Measurements from ENCODE around the gene CEACAM4. TPM values are rescaled to one million over a fixed set of nuclear protein-coding genes. Genes with fewer than 3 reads are reported as not detected.
"Not testable (repeated sequence)": the region's sequence is repeated elsewhere in the genome, so short reads cannot be mapped to it uniquely, and the experiment has no call there.

The CEACAM4 gene
- total RNA-seq: not detected in 2 replicates

DNA sequence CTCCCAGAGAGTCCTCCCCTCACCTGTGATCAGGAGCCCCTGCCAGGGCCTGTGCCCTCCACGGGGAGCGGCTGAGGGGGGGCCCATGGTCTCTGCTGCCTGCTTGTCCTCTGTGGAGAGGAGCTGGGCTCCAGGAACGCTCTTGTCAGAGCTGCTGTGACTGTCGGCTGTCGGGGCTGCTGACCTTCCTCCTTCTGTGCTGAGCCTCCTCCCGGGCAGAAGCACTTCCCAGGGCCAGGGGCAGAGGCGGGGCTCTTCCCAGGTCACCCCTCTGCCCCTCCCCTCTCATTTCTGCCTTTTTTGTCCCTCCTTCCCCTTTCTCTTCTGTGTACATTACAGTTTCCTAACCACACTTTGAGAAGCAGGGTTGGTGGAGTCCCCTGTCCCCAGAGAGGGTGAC, at the start of gene CEACAM4:
Gene CEACAM4 (minus strand): TSS at position 198 of the 400 bp plus-strand sequence. CDS start 111 bp downstream, at position 87.
- DNase-seq (ENCODE audit: low read depth): no peak

DNA sequence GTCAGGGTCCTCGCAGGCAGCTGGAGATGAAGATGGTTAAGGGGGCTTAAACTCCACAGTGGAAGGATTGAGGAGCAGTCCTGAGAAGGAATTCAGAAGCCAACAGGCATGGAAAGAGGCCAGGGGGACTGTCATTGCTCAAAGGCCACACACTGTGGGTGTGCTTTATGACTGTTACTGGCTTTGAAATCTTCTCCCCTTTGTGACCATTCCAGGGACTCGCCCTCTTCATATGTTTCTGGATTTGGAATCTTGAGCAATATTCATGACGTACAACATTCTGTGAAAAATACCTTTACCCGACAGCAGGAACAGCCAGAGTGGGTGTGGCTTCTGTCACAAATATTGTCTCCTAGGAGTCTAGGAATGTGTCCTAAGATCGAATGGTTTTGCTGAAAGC, 44.6 kb upstream of the CEACAM4 start:
- DNase-seq (ENCODE audit: low read depth): no peak

DNA sequence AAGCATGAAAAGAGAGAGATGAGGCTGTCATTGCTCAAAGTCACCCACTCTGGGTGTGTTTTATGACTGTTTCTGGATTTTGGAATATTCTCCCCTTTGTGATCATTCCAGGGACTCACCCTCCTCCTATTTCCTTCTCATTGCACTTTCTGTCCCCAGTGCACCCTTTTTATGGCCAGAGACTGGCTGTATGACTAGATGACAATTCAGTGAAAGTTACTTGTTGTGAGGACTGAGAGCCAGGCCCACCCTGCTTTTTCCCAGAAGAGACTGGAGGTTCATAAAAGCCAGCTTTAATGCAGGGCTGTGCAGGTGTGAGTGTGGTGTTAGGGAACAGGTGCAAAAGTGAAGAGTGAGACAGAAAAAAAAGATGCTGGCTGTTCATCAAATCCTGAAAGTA, 43.9 kb upstream of the CEACAM4 start:
- DNase-seq (ENCODE audit: low read depth): no peak

- no peak for DNase-seq (ENCODE audit: low read depth)
Measured at GRCh38 chr19:41668315-41668714, 41.4 kb upstream of the CEACAM4 start.

GRCh38 chr19:41666075-41666474, 39.2 kb upstream of the CEACAM4 start:
- no peak for DNase-seq (ENCODE audit: low read depth)

DNA sequence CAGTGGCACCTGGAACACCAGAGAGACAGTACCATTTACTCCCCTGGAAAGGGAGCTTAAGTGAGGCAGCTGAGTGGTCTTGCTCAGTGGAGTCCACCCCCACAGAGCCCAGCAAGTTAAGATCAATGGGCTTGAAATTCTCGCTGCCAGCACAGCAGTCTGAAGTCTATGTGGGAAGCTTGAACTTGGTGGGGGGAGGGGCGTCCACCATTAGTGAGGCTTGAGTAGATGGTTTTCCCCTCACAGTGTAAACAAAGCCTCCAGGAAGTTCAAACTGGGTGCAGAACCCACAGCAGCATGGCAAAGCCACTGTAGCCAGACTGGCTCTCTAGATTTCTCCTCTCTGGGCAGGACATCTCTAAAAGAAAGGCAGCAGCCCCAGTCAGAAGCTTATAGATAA, 30.3 kb upstream of the CEACAM4 start:
- DNase-seq (ENCODE audit: low read depth): no peak

DNA sequence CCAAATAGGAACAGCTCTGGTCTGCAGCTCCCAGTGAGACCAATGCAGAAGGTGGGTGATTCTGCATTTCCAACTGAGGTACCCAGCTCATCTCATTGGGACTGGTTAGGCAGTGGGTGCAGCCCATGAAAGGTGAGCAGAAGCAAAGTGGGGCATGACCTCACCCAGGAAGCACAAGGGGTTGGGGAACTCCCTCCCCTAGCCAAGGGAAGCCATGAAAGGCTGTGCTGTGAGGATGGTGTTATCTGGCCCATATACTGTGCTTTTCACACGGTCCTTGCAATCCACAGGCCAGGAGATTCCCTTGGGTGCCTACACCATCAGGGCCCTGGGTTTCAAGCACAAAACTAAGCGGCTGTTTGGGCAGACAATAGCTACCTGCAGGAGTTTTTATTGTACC, 29.9 kb upstream of the CEACAM4 start:
- not testable (repeated sequence) for DNase-seq (ENCODE audit: low read depth)

- no peak for DNase-seq (ENCODE audit: low read depth)
Measured at GRCh38 chr19:41652250-41652649, 25.4 kb upstream of the CEACAM4 start.

- DNase-seq (ENCODE audit: low read depth): no peak
Measured at GRCh38 chr19:41649827-41650226, 23.0 kb upstream of the CEACAM4 start.

DNA sequence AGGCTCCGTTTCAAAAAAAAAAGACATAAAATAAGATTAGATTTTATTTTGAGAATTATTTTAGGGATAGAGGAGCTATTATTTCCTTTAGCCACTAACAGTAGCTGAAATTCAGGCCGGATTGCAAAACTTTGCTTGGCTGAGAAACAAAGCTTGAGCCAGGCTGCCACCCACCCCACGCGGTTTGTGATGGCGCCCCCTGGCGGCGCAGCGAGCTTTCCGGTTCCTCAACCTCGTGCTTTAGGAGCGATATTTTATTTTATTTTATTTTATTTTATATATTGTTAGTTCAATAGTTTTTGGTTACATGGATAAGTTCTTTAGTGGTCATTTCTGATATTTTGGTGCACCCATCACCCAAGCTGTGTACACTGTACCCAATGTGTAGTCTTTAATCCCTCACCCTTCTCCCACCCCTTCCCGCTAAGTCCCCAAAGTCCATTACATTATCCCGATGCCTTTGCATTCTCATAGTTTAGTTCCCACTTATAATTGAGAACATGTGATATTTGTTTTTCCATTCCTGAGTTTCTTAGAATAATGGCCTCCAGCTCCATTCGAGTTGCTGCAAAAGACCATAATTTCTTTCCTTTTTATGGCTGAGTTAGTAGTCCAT, 19.8 kb upstream of the CEACAM4 start:
- no peak for DNase-seq (ENCODE audit: low read depth)

DNA sequence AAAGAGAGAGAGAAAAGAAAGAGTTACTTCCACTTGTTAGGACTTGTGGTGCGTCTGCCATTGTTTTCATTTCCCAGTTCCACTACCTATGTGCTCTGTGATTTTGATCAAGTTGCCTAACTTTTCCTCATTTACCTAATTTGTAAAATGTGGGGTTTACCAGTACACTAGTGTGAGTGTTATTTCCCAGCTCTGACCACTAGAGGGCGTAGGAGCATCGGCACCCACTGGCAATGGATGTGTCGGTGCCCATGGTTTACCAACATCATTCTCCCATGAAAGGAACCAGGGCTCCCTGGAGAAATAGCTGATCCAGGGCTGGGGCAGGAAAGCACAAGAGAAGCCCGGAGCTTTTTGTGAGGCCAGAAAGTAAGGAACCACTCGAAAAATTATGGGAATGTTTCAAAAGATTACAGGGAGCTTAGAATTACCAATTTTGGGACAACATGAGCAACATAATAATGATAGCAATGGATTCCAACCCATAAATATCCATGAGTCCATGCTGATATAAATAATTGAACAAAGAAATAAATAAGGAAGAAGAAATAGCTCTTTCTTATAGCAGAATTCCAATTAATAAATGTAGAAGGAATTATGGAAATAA, 15.1 kb upstream of the CEACAM4 start:
- peak; percentile 24 for DNase-seq (ENCODE audit: low read depth)

GRCh38 chr19:41638641-41639081, 11.8 kb upstream of the CEACAM4 start:
- DNase-seq (ENCODE audit: low read depth): no peak

DNA sequence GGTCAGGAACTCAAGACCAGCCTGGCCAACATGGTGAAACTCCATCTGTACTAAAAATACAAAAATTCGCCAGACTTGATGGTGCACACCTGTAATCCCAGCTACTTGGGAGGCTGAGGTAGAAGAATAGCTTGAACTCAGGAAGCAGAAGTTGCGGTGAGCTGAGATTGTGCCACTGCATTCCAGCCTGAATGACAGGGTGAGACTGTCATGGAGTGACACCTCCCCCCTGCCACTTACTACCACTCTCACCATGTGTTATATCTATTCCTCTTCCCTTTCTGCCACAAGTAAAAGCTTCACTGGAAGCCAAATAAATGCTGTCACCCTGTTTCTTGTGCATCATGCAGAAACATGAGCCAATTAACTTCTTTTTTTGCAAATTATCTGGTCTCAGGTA, 10.6 kb upstream of the CEACAM4 start:
- DNase-seq (ENCODE audit: low read depth): no peak

DNA sequence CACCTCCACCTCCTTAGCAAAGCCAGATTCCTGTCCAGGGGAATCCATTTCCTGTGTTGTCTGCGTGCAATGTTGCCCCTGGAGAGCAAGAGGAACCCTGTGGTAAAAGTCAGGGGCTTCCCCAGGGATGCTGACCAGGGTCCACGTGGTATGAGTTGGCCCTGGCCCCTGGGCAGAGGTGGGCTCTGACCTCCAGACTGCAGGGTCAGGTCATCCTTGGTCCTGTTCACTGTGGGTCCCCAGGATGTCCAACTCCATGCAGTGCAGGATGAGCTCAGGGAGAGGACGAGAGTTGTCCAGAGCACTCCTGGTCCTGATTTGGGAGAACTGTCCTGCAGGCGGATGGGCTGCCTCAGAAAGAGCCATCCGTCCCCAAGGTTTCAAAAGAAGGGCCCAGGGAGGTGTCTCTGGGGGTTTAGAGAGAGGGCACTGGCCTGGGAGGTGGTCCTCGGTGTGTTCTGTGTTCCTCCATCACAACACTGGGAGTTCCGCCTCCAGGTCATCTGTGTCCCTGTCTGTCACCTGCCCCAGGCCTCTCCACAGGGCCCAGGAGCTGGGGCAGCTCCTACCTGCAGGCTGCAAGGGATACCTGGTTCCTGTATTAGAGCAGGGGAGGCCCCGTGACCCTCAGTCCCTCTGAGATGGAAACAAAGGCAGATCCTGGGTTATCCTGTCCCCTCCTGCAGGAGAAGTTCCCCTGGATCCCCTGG, 1.2 kb upstream of the CEACAM4 start:
- DNase-seq (ENCODE audit: low read depth): no peak

- no peak for DNase-seq (ENCODE audit: low read depth)
Measured at GRCh38 chr19:41626278-41626677, 596 bp downstream of the CEACAM4 start.

DNA sequence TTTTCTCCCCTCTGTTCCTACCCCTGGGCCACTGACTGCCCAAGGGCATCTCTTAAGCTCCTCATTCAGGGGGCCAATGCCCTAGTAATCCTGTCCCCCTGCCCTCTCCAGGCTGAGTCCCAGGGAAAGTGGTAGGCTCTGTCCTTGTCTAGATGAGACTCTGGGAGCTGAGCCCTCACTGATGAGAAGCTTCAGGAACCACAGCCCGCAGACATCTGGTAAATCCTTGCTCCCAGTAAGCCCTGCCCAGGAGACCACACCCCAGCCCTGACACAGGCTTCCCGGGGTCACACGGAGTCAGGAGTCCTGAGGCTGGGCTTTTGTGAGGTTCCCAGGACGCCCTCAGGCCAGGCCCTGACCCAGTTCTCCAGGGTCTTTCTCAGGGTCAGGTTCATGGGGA, 1.9 kb downstream of the CEACAM4 start:
- no peak for DNase-seq (ENCODE audit: low read depth)

GRCh38 chr19:41624515-41624914, 2.4 kb downstream of the CEACAM4 start:
- DNase-seq (ENCODE audit: low read depth): no peak

GRCh38 chr19:41623360-41623759, 3.5 kb downstream of the CEACAM4 start:
- DNase-seq (ENCODE audit: low read depth): no peak

DNA sequence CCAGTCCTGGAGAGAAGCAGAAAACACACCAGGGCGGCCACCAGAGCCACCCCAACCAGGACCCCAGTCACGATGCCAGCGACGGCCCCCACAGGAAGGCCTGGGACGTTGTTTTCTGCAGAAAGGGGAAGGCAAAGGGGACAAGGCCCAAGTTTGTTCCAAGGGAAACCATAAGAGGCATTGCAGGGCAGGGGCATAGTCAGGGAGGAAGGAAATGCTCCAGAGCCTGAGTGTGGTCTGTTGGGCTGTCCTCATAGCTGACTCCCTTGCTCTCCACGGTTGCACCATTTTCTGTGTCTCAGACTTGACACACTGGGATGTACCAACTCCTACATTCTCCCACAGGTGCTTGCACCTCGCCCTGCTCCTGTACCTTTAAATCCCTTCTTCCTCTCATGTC, 5.2 kb downstream of the CEACAM4 start:
- DNase-seq (ENCODE audit: low read depth): no peak

GRCh38 chr19:41621226-41621625, 5.6 kb downstream of the CEACAM4 start:
- no peak for DNase-seq (ENCODE audit: low read depth)

- no peak for DNase-seq (ENCODE audit: low read depth)
Measured at GRCh38 chr19:41620171-41620570, 6.7 kb downstream of the CEACAM4 start.

- DNase-seq (ENCODE audit: low read depth): no peak
Measured at GRCh38 chr19:41619018-41619556, 7.8 kb downstream of the CEACAM4 start.
